ENCODE data around the gene PISD.

Gene PISD

DNA sequence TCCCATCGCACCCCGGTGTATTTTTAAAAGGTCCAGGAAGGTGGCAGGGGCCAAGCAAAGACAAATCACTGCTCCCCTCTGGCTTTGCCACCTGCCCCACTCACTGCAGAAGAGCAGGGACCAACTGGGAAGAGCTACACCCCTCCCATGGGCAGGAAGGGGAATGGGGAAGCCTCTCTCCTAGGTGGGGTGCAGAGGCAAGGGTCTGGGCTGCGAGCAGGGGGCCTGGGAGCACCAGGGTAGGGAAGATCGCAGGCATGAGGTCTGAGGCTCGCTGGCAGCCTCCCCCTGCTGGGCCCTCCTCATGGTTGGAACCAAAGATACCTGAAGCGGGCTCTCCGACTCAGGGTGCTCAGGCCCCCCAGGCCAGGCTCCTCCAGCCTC, 36.8 kb downstream of the PISD start:
- DNase-seq = no peak

- no peak for DNase-seq
Measured at GRCh38 chr22:31623592-31624304, 38.3 kb downstream of the PISD start.

- DNase-seq = no peak
Measured at GRCh38 chr22:31622980-31623379, 39.0 kb downstream of the PISD start.

DNA sequence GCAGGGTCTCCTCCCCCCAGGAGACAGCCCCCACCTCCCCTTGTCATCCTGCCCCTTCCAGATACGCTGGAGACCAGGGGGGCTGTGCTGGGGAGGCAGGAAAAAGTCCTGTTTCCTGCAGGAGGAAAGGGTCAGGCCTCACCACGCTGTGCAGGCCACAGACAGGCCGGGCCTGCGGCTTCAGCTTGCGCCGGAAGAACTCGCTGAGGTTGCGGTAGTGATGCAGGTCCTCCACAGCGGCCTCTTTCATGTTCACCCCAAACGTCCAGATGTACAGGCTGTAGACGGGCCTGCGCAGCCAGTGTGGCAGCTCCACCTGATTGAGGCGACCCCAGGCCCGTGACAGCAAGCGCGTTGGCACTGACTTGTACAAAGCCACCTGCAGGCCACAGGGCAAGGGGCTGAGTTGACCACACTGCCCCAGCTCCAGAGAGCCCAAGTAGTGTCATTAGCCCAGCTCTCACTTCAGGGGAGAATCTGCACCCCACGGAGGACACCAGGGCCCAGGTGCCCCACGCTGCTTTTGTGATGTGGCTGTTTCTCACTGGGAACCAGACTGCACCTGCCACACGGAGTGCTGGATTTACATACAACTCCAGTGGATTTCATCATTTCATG, 40.4 kb downstream of the PISD start:
- no peak for DNase-seq

DNA sequence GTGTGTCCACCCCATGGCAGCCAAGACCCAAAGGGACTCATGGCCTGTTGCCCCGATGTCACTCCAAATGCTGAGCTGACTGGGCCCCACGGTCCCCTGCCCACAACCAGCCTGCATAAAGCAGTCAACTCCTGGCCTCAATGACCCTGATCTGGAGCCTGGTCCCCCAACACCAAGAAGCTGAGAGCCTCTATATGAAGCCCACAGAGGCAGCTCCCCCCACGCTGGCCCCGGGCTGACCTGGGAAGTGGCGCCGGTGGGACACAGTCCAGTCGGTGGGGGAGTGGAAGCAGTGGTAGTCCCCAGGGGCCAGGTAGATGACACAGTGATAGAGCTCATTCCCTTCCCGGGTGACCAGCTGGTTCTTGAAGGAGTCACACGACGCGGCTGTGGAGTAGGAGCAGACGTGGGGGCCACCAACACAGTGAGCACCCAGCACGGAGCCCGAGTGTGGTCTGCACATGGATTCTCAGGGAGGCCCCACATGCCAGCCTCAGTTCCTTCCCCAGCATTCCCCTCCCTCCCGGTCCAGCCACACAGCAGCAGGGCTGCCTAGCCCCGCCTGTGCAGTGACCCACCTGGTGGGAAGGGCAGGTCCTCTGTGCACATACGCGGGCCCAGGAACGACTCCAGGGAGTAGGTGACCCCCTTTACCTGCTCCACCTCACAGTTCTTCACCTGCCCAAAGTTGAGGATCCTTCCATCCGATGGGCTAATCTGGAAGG, 41.1 kb downstream of the PISD start:
- DNase-seq = no peak

DNA sequence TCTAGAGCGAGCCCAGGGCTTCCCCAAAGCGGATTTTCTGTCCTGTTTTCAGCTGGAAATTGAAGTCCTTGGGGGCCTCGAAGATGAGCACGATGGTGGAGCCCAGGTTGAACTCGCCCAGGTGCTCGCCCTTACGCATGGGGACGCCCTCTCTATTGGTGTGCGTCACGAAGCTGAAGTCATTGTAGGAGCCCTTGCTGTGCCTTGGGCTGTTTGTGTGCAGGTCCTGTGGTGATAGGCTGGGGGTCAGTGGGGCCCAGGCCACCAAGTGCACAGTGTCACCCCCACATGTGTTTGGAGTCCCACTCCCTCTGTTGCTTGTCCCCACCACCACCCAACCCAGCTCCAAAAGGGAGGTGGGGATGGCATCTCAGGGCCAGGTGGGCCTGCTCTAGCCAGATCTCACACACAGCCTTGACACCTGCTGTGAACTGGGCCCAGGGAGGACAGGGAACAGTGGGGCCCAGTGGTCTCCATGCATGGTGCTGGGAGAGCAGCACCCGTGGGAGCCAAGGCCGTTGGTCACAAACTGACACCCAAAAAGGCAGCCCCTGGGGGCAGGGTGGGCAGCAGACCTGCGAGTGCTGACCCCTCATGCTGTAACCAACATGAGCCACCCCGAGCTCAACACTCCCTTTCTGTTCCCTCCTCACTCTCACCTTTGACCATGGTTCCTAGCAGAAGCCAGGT, 42.3 kb downstream of the PISD start:
- no peak for DNase-seq

DNA sequence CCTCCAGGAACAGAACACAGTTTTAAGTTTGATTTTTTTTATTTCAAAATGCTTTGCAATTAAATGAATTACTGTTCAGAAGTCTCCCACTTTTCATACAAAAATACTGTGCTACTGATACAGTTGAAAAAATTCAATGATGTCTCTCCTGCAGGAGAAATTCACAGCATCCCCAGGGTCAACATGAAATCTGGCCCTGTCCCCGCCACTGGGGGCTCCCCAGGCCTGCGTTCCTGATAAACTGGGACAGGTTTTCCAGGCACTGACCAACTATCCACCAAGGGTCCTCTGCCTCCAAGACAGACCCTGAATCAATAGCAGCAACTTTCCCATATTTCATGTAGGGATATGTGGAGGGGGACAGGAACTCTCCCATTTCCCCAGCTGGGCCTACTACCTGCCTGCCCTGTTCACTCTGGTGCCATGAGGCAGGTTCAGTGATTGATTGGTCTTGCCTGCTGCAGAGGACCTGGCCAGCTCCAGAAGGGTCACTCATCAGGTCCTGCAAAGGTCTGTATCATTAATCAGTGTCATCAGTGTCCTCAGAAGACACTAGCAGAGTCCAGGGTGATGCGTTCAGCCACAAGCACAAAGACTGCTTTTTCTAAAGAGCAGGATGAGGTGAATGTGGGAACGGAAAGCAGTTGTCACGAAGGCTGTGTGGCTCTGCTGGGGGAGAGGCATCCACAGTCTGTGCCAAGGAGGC, 43.4 kb downstream of the PISD start:
- no peak for DNase-seq

GRCh38 chr22:31618057-31618456, 44.0 kb downstream of the PISD start:
- DNase-seq = no peak

GRCh38 chr22:31616315-31616980, 45.6 kb downstream of the PISD start:
- DNase-seq = no peak

GRCh38 chr22:31615940-31616314, 46.1 kb downstream of the PISD start:
- no peak for DNase-seq

DNA sequence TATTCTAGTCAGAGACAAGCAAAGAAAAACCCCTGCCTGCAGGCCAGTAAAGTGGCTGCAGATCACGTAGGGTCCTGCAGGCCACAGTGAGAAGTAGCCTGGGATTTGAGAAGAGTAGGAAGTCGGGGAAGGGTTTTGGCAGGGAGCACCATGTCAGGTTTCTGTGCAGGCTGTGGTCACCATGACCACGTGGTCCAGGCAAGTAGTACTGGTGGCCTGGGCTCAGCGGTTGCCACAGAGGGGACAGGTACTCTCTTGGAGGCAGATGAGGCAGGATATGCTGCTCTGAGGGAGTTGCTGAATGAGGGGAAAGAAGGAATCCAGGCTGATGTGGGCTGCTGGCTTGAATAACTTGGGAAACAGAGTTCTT, 46.5 kb downstream of the PISD start:
- DNase-seq = no peak

DNA sequence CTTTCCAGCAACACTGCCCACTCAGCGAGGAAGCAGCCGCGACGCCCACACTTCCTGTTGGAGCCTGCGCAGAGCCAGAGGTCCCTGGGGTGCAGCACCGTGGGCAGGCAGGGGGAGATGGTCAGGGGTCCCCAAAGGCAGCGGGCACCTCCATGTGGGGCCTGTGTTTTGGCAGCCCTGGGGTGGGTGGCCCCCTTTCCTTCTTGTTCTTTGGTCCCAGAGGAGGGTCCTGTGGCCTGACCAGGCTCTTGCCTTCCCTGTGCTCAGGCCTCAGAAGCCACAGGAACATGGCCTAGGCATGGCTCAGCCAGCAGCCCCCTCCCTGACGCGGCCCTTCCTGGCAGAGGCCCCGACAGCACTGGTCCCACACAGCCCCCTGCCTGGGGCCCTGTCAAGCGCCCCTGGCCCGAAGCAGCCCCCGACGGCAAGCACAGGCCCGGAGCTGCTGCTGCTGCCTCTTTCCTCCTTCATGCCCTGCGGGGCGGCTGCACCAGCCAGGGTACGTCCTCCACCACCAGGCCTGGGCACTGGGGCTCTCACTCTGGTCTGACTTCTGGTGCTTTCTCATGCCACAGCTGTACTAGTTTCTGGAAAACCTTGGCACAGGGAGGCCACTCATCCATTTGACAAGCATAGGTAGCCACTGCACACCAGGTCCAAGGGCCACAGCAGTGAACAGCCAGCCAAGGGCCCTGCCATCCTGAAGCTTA, 47.1 kb downstream of the PISD start:
- DNase-seq = no peak

DNA sequence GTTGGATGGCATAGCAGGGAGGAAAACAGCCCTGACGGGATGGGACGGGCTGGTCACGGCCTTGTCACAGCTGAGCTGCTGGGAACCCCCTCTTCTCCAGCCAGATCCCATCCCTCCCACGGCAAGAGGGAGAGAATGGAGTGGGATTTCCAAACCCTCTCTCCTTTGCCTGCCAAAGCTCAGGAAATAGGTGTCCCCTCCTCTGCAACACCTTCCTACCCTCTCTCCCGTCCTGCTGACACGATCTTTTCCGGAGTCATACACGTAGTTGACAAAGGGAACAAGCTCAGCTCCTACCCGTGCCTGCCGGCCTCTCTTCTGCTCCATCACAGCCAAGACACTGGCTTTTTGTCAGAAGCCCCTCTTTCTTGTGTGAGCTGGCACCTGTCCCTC, 48.1 kb downstream of the PISD start:
- no peak for DNase-seq

DNA sequence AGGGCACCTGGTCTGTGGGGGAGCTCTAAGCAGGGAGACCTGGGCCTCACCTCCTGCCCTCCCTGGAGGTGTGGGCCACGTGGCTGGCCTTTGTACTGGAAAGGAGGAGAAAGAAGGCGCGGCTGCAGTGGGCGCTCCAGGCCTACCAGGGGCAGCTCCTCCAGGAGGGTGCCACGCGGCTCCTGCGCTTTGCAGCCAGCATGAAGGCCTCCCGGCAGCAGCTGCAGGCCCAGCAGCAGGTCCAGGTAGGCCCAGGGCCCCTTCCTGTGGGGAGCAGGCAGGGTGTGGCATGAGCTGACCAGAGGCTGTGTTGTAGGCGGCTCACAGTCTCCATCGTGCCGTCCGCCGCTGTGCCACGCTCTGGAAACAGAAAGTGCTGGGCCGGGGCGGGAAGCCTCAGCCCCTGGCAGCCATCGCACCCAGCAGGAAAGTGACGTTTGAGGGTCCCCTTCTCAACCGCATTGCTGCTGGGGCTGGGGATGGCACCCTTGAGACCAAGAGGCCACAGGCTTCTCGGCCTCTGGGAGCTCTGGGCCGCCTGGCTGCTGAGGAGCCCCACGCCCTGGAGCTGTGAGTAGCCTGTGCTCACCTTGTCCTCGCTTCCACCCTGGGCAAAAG, 48.6 kb downstream of the PISD start:
- DNase-seq = no peak

GRCh38 chr22:31612891-31613285, 49.1 kb downstream of the PISD start:
- DNase-seq = no peak

DNA sequence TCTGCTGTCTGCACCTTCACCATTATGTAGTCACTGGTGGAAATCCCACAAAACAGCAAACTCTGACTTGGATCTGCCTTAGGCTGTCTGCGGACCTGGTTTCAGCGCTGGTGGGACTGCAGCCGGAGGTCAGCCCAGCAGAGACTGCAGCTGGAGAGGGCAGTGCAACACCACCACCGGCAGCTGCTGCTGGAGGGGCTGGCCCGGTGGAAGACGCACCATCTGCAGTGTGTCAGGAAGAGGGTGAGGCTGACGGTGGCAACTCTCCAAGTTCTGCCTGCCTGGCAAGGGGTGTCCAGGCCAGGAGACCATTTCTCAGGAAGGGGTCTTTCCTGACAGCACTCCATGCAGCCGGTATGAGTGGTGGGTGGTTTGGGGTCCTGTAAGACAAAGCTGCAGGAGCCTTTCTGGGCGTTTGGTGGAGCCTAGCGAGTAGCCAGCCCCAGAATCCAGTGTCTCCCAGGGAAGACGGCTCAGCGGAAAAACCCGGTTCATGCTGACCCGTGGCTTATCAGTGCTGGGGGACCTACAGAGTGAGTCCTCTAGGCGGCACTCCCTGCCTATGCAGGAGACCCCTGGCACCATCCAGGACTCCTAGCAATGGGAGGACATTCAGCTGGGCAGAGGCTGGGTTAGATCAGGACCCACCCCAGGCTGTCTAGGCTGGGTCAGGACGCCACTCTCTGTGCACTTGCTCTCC, 50.8 kb downstream of the PISD start:
- DNase-seq = no peak

GRCh38 chr22:31610611-31611010, 51.4 kb downstream of the PISD start:
- no peak for DNase-seq

DNA sequence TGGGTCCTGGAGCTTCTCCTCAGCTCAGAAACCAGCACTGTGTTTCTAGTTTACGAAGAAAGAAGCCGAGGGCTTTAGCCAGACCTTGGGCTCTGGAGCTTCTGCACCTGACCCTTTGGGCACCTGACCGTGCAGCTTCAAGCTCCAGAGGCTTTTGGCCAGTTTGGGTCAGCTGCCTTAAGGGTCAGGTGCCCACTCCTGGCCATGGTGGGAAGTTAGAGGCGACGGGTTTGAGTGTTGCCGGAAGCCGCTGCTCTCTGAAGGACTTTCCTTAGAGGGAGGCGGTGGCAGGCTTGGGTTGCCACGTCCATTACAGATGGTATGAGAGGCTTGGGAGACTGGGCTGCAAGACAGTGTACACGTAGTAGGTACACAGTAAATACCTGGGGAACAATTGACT, 52.3 kb downstream of the PISD start:
- no peak for DNase-seq

GRCh38 chr22:31607696-31608095, 54.3 kb downstream of the PISD start:
- no peak for DNase-seq

DNA sequence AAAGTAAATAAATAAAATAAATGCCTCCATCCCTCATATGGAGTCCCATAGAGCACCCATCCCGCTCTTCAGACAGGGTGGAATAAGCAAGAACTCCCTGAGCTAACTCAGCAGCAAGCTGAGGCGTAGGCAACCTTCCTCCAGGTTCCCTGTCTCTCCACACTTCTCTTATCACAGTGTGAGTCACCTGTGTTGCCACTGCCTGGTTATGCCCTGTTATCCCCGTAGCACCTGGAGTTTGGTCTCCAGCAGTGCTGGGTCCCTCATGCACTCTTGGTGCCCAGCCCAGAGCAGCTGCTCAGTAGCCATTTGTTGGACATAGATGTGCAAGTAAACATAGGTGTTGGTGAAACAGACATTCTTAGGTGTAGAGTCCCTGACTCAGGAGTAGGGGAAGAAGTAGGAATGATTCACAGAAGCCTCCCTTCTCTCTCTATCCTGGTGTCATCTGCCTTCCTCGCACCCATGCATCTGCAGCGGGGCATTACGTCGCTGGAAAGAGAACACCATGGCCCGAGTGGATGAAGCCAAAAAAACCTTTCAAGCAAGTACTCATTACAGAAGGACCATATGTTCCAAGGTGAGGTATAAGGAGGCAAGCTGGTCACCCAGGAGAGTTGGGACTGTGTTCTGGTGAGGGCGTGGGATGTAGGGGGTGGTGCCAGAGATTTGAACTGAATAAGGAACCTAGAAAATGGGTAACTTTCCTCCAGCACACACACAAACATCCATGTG, 56.0 kb downstream of the PISD start:
- DNase-seq = no peak

Measured in KG1 (cell line).